Omental fat pad (tissue), 4 donors: ENCODE measurements around the gene YARS1. TPM values are rescaled to one million over a fixed set of nuclear protein-coding genes. Genes with fewer than 3 reads are reported as not detected.

ENCODE experiments used
- ATAC-seq: fragments of 150-250 bp; one replicate; pipeline ENCODE4 v1.9.1; 2016; ENCODE audit warnings: mild to moderate bottlenecking, moderate library complexity; ENCODE audit not compliant: low FRiP score
- DNase-seq: peaks from one replicate; pipeline ENCODE4 v3.0.0-alpha.2; 2019; ENCODE audit warnings: low spot score
- CTCF ChIP-seq, 3 donors: fragments of 450-650 bp; IDR thresholded peaks; one replicate each; pipeline ENCODE4 v1.5.1; 2016 to 2017; ENCODE audit warnings: antibody characterized with exemption in 3 of 3, mild to moderate bottlenecking in 3 of 3, moderate library complexity in 2 of 3
- total RNA-seq, 4 donors: library from RNA; depleted of rRNA; stranded (reverse); fragments of >200 nt; gene quantifications; one replicate each; pipeline ENCODE4 v1.1.0, GENCODE V29; 2016

The YARS1 gene
- total RNA-seq, 4 donors from 2014 or later, result 59.1 to 124 (median 62.6) TPM

- DNase-seq, result no peak
- no peak for TF ChIP-seq CTCF (IDR thresholded peaks at IDR 0.05)
- ATAC-seq, result no peak
These were observed 43.4 kb upstream of the YARS1 start for GRCh38 chr1:32860566-32860965.

- no peak for ATAC-seq
- no peak for TF ChIP-seq CTCF (IDR thresholded peaks at IDR 0.05)
- no peak for DNase-seq
These were observed 42.8 kb upstream of the YARS1 start for GRCh38 chr1:32859915-32860314.

- no peak for ATAC-seq
- DNase-seq, result no peak
- TF ChIP-seq CTCF (IDR thresholded peaks at IDR 0.05), result no peak
These were observed 41.6 kb upstream of the YARS1 start for GRCh38 chr1:32858791-32859190.

GRCh38 chr1:32858136-32858535, 41.0 kb upstream of the YARS1 start:
- no peak for DNase-seq
- no peak for TF ChIP-seq CTCF (IDR thresholded peaks at IDR 0.05)
- ATAC-seq, result no peak

- no peak for ATAC-seq
- no peak for TF ChIP-seq CTCF (IDR thresholded peaks at IDR 0.05)
- no peak for DNase-seq
These were observed 38.9 kb upstream of the YARS1 start for GRCh38 chr1:32855861-32856617.

- ATAC-seq (no peak), DNase-seq (no peak)
- no peak for TF ChIP-seq CTCF (IDR thresholded peaks at IDR 0.05)
These were observed 31.4 kb upstream of the YARS1 start for GRCh38 chr1:32848354-32849063.

- TF ChIP-seq CTCF (IDR thresholded peaks at IDR 0.05), result no peak
- DNase-seq (no peak), ATAC-seq (no peak)
These were observed 14.7 kb upstream of the YARS1 start for GRCh38 chr1:32831878-32832277.
